ENCODE results near the gene SLC29A4. TPM values are rescaled to one million over a fixed set of nuclear protein-coding genes. Genes with fewer than 3 reads are reported as not detected.
"Not testable (repeated sequence)": the region's sequence is repeated elsewhere in the genome, so short reads cannot be mapped to it uniquely, and the experiment has no call there.

Gene SLC29A4
- total RNA-seq, 2 donors from 2014 or later = 4.6 to 20.7 TPM

DNA sequence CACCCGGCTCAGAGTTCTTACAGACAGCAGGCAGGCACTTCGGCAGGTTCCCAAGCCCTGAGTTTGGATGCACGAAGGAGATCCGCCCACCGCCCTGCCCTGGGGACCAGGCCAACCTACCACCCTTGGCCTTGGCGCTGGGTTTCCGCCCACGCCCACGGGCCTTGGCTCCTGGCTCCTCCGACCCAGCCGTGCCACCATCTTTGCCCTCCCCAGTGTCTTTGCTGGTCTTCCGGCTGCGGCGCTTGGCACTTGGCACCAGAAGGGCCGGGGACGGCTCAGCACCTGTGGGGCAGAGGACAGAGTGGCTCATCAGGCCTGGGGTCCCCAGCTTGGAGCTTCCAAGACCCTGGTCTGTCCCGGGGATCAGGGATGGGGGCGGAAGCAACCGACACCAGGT is 32.1 kb downstream of the SLC29A4 start:
- Histone ChIP-seq H3K27ac (no peak overlapping the region), H3K9me3 (no peaks in the 10 kb centered on the region), H3K36me3 (peaks cover 6% of the 10 kb centered on the region), H3K4me1 (no peaks in the 10 kb centered on the region), H3K4me3 (no peak overlapping the region), H3K9ac (ENCODE audit: low read depth in 2 of 2, low read length in 2 of 2) (no peak overlapping the region), H3K27me3 (no peaks in the 10 kb centered on the region)
- TF ChIP-seq, protein P1, sequence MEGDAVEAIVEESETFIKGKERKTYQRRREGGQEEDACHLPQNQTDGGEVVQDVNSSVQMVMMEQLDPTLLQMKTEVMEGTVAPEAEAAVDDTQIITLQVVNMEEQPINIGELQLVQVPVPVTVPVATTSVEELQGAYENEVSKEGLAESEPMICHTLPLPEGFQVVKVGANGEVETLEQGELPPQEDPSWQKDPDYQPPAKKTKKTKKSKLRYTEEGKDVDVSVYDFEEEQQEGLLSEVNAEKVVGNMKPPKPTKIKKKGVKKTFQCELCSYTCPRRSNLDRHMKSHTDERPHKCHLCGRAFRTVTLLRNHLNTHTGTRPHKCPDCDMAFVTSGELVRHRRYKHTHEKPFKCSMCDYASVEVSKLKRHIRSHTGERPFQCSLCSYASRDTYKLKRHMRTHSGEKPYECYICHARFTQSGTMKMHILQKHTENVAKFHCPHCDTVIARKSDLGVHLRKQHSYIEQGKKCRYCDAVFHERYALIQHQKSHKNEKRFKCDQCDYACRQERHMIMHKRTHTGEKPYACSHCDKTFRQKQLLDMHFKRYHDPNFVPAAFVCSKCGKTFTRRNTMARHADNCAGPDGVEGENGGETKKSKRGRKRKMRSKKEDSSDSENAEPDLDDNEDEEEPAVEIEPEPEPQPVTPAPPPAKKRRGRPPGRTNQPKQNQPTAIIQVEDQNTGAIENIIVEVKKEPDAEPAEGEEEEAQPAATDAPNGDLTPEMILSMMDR (IDR thresholded peaks at IDR 0.05) = no peak
- intact Hi-C loops (cut with DNase I) = no loop called here
- DNase-seq = no peak

- intact Hi-C loops (cut with DNase I) = no loop called here
- no peak for DNase-seq
- Histone ChIP-seq H3K4me1 (no peaks in the 10 kb centered on the region), H3K27me3 (no peaks in the 10 kb centered on the region), H3K36me3 (peaks cover 6% of the 10 kb centered on the region), H3K4me3 (no peak overlapping the region), H3K9me3 (no peaks in the 10 kb centered on the region), H3K27ac (no peak overlapping the region), H3K9ac (ENCODE audit: low read depth in 2 of 2, low read length in 2 of 2) (no peak overlapping the region)
- TF ChIP-seq, protein P1 (IDR thresholded peaks at IDR 0.05) = no peak
These were observed 33.0 kb downstream of the SLC29A4 start for GRCh38 chr7:5315761-5316160.

- H3K4me3 ChIP-seq; H3K27me3 ChIP-seq; H3K4me1 ChIP-seq; H3K27ac ChIP-seq; H3K9me3 ChIP-seq; H3K9ac ChIP-seq (ENCODE audit: low read depth in 2 of 2, low read length in 2 of 2); H3K36me3 ChIP-seq; DNase-seq; intact Hi-C loops (cut with DNase I): not testable (repeated sequence)
These were observed 35.9 kb downstream of the SLC29A4 start for GRCh38 chr7:5318613-5319012.

- Histone ChIP-seq H3K27ac (no peak overlapping the region), H3K4me1 (no peaks in the 10 kb centered on the region), H3K36me3 (peaks cover 6% of the 10 kb centered on the region), H3K27me3 (no peaks in the 10 kb centered on the region), H3K4me3 (no peak overlapping the region), H3K9ac (ENCODE audit: low read depth in 2 of 2, low read length in 2 of 2) (no peak overlapping the region), H3K9me3 (no peaks in the 10 kb centered on the region)
- intact Hi-C loops (cut with DNase I) = no loop called here
- no peak for DNase-seq
- TF ChIP-seq, protein P1 (IDR thresholded peaks at IDR 0.05) = no peak
These were observed 37.6 kb downstream of the SLC29A4 start for GRCh38 chr7:5320391-5320790.

DNA sequence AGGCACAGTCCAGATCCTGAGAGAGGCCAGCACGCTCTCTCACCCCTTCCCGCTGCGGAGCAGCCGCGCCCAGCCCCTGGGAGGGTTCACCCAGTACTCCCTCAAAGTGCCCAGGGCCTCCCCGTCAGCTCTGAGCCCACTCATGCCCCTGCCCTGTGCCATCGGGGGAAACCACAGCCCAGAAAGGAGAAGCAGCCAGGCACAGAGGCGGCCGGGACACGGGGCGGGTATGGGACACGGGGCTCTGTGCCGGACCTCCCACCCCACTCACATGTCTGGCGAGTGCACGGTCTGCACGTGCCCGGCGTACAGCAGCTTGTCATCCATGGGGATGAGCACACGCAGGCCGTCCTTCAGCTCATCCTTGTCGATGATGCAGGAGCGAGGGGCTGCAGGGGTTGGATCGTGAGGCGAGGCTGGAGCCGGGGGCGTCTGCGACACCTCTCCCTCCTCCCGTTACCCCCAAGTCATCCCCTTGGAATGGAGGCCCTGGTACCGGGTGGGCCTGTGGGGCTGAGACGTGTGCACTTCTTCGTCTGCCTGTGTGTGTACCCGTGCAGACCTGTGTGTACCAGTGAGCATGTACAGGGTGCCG is 38.2 kb downstream of the SLC29A4 start:
- Histone ChIP-seq H3K9ac (ENCODE audit: low read depth in 2 of 2, low read length in 2 of 2) (no peak overlapping the region), H3K27ac (no peak overlapping the region), H3K9me3 (no peaks in the 10 kb centered on the region), H3K4me1 (no peaks in the 10 kb centered on the region), H3K4me3 (no peak overlapping the region), H3K27me3 (no peaks in the 10 kb centered on the region), H3K36me3 (peaks cover under 1% of the 10 kb centered on the region)
- TF ChIP-seq, protein P1 (IDR thresholded peaks at IDR 0.05) = no peak
- intact Hi-C loops (cut with DNase I) = no loop called here
- DNase-seq = no peak

DNA sequence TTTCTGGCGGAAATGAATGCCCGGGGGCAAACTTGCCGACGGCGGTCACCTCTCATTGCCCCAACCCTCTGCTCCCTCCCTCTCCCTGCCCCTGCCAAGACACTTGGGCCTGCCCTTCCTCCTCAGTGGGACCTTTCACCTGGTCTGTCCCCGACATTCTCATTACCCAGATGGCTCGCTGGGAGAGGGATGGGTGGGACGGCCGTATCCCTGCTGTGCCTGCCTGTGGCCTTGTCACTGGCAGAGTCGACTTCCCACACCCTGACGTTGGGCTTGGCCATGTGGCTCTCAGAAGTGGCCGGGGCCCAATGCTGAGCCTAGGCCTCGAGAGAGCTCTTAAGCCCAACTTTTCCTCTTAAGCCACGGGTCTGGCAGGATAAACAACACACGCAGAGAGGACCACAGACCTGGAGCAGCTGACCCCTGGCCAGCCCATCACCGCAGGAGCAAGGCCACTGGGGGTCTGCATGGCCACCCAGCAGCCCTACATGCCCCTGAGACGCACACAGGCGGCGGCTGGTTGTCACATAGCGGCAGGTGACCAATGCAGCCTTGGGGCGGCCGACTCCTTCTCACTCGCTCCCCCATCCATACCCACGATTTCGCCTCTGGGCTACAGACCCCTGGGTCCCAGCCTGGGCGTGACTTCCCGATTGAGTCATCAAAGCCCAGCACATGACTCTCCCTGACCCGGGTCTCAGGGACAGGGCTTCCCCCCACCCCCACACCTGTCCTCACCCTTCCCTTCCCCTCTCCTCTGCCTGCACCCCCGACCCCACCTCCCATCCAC is 40.1 kb downstream of the SLC29A4 start:
- H3K36me3 ChIP-seq = no peaks in the 10 kb centered on the region
- intact Hi-C loops (cut with DNase I) = no loop called here
- H3K4me3 ChIP-seq = no peak overlapping the region
- H3K27ac ChIP-seq = no peak overlapping the region
- no peak overlapping the region for H3K9ac ChIP-seq (ENCODE audit: low read depth in 2 of 2, low read length in 2 of 2)
- no peaks in the 10 kb centered on the region for H3K27me3 ChIP-seq
- H3K9me3 ChIP-seq = no peaks in the 10 kb centered on the region
- DNase-seq = no peak
- H3K4me1 ChIP-seq = no peaks in the 10 kb centered on the region
- TF ChIP-seq, protein P1 (IDR thresholded peaks at IDR 0.05) = no peak

DNA sequence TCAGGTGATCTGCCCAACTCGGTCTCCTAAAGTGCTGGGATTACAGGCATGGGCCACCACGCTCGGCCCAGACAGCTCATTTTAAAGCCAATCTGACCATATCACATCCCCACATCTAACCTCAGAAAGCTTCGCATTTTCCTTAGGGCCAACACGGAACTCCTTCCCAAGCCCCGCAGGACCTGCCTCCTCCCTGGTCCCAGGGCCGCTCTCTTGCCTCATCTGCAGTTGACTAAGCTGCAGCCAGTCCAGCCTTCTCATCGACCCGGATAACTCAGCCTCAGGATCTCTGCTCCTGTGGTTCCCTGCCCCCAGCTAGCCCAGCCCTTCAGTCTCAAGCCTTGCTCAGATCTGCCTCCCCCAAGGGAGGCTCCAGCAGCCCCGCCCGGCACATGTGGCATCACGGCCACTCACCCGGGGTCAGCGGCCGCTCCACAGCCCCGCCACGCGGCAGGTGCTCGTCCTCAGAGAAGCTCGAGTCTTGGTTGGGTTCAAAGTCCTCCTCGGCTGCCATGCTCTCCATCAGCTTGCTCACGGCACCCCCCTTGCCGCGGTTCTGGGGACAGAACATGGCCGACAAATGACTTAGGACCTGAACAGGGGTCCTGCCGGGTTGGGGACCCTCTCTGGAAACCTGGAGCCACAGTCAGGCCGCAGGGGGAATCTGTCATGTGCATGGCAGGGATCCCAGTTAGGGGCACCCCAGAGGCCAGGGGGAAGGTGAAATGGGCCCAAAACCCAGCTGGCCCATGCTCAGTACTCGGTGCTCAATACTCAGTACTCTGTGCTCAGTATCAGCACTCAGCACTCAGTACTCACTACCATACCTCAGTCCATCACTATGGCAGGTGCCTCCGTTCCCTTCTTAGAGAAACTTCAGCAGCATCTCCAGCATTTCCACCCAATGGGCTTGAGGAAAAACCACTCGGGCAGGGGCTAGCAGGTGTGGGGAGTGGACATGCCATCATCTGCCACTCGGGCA is 41.3 kb downstream of the SLC29A4 start:
- intact Hi-C loops (cut with DNase I); H3K27ac ChIP-seq; H3K9ac ChIP-seq (ENCODE audit: low read depth in 2 of 2, low read length in 2 of 2); H3K9me3 ChIP-seq; H3K36me3 ChIP-seq; H3K4me1 ChIP-seq; H3K4me3 ChIP-seq; H3K27me3 ChIP-seq; DNase-seq: not testable (repeated sequence)
